NCI-H524 treated with DMSO at 0.1 percent for 48 hours (cell line): ENCODE results near the gene GRIK4.
"Not testable (repeated sequence)": the region's sequence is repeated elsewhere in the genome, so short reads cannot be mapped to it uniquely, and the experiment has no call there.

ENCODE experiments used
- DNase-seq: peaks from one replicate; lab custom pipeline; 2025; lab: John Stamatoyannopoulos, UW

GRIK4 gene

DNA sequence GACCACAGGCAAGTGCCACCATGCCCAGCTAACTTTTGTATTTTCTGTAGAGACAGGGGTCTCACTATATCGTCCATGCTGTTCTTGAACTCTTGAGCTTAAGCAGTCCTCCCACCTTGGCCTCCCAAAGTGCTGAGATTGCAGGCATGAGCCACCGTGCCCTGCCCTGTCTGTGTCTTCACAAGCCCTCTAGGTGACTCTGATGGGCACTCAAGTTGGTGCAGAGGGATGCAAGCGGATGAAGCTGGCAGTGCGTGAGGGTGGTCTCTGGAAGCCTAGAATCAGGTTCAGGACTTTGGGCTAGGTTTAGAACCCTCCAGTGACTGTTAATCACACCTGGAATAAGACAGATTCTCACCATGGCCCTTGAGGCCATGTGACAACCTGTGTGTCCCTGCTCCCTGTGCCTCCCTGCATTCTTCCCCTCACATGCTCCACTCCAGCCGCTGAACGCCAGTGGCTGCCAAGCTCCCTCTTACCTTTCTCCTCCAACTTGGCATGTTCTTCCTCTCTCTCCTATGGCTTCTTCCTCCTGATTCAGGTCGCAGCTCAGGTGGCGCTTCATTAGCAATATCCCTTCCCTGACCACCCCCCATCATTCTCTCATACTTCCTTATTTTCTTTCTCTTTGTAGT lies 270.1 kb downstream of the GRIK4 start:
- no peak for DNase-seq

- DNase-seq: no peak
These were observed 273.2 kb downstream of the GRIK4 start for GRCh38 chr11:120784566-120785251.

DNA sequence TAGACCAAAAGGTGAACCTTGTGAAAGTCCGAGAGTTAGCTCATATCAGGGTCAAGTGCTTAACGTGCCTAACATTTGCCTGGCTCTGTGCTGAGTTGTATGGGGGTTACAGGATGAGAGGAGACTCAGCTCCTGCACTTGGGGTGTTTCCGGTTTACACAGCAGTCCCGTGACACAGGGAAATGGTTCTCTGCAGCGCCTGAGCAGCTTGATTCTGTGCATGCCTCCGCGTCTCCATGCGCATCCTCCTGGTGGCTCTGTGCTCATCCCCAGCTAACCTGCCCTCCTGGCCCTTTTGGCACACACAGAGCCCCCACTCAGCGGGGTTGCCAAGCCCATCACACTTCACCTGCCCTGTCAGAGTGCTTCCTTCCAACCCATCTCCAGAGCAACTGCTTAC lies 274.0 kb downstream of the GRIK4 start:
- no peak for DNase-seq

DNA sequence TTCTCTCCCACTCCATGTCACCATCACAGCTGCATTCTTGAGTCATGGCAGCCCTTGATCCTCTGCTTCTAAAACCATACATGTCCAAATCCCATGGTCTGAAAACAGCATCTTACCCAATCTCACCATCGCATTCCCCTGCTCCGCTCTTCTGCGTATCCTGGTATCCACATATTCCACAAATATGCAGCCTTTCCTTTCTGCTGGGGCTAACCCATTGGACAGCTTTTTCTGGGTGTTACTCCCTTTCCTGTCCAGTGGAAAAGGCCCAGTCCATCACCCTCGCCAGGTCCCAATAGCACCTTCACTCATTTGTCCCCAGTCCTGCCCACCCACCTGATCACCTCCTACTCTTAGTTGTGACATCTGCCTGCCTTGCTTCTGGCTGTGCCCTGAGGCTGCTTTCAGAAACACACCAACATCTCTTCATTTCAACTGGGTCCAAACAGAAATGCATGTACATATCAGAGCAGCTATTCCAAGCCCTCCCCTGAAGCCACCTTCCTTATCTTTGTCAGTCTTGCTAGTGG lies 274.7 kb downstream of the GRIK4 start:
- DNase-seq: no peak

DNA sequence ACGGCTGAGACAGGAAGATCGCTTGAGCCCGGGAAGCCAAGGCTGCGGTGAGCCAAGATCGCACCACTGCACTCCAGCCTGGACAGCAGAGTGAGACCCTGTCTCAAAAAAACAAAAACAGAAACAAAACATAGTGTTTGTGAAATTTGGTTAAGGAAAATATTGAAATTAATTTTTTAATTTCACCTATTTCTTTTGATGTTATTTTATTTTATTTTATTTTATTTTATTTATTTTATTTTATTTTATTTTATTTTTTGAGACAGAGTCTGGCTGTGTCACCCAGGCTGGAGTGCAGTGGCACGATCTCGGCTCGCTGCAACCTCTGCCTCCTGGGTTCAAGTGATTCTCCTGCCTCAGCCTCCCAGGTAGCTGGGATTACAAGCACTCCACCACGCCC lies 275.7 kb downstream of the GRIK4 start:
- not testable (repeated sequence) for DNase-seq

- DNase-seq: no peak
These were observed 277.8 kb downstream of the GRIK4 start for GRCh38 chr11:120789391-120789790.

- no peak for DNase-seq
These were observed 280.8 kb downstream of the GRIK4 start for GRCh38 chr11:120792306-120792705.

DNA sequence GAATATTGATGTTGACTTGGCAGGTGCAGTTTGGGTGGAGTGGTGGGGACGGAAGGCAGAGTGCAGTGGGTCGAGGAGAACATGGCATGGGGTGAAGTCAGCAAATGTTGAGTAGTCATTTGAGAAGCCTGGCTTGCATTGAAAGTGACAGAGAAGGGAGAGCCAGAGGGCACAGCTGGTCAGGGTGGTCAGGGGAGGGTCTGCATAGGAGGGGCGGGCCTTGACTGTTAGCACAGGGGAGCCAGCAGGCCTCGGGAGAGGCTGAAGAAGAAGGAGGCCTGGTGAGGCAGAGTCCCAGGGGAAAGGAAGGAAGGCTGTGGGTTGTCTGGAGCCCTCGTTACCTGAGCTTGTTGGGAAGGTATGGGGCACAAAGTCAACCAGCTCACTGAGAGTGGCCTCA lies 281.6 kb downstream of the GRIK4 start:
- DNase-seq: no peak

GRCh38 chr11:120793806-120794479 lies 282.4 kb downstream of the GRIK4 start:
- no peak for DNase-seq

GRCh38 chr11:120794748-120795147 lies 283.2 kb downstream of the GRIK4 start:
- DNase-seq: no peak

DNA sequence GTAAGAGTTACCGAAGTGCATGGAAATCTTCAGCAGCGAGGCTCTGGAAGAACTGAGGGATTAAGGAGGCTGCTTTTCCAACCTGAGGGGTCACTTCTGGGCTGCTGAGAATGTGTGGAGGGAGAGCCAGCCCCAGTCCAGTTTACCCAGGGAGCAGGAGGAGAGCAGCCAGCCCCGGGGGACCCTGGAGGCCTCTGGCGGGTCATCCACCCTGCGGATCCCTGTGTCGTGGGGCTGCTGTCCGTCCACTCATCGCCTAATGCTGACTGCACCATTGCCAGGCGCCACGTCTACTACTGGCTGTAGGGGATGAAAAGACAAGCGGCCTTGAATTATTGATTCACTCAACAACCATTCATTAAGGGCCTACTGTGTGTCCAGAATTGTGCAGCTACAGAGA lies 283.6 kb downstream of the GRIK4 start:
- no peak for DNase-seq

- DNase-seq: no peak
These were observed 285.6 kb downstream of the GRIK4 start for GRCh38 chr11:120797143-120797542.

- no peak for DNase-seq
These were observed 287.3 kb downstream of the GRIK4 start for GRCh38 chr11:120798854-120799253.

GRCh38 chr11:120800206-120800605 lies 288.7 kb downstream of the GRIK4 start:
- DNase-seq: no peak

- no peak for DNase-seq
These were observed 290.5 kb downstream of the GRIK4 start for GRCh38 chr11:120801801-120802689.

DNA sequence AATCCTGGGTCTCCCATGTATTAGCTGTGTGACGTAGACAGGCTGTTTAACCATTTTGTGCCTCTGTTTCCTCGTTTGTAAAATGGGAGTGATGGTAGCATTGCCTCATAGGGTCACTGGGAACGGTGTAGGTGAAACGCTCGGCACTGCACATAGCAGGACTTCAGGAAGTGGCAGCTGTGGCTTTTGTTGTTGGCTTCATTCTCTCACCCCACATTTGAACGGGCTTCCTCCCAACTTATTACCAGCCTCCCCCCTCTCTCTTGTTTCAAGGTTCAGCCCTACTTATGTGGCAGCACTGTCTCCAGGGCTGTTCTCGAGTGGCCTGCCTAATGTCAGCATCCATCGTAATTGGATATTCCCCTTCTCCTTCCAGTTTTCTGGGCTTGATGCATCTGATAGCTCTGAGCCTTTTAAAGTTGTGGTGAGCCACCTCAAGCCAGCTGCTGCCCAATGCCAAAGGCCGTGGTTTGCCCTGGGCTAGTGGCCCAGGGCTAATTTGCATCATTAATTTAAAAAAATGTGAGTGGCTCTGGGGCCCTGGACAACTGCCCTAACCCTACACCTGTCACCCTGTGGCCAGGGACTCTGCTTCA lies 294.5 kb downstream of the GRIK4 start:
- no peak for DNase-seq

DNA sequence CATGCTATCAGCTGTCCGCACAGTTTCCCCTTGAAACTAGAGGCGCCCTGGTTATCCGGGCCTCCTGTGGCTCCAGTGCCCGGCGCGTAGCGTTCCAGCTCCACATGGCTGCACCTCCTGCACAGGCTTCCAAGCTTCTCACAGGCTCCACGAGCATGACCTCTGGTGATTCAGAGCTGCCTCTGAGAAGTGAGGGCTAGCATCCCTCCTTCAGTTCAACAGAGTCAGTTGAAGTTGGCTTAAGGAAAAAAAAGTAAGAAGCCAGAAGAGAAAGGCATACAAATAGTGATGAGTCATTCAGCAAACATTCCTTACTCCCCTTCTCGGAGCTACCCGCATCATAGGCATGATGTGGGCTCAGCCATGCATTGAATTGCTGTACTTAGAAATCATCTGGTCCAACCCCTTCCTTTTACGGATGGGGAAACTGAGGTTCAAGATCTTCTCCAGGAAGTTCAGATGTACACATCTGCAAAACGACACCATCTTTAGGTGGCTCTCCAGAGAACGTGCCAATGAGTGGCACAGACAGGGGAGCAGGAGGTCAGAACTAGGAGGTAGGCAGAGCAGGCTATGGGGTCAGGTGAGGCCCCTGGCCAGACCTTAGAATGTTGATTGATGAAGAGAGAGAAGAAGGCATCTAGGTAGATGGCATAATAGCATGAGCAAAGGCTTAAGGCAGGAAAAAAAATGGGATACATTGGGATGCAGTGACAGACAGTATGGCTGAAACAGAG lies 296.0 kb downstream of the GRIK4 start:
- DNase-seq: no peak

- DNase-seq: no peak
These were observed 297.1 kb downstream of the GRIK4 start for GRCh38 chr11:120808616-120809050.

GRCh38 chr11:120810251-120810650 lies 298.7 kb downstream of the GRIK4 start:
- no peak for DNase-seq

DNA sequence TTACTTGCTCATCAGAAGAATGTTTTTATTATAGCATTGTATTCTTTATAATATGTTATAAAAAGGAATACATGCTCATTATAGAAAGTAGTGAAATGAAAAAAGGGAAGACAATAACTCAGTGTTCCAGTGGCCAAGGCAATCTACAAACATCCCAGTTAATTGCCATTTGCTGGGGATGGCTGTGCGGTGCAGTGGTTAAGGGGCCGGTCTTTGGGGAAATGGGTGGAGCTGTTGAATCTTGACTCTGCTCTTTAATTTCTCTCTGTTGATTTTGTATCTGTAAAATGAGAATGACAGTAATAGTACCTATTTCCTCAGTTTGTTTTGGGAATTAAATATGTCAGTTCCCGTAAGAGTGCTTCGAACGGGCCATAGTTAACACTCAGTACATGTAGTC lies 299.7 kb downstream of the GRIK4 start:
- DNase-seq: no peak

DNA sequence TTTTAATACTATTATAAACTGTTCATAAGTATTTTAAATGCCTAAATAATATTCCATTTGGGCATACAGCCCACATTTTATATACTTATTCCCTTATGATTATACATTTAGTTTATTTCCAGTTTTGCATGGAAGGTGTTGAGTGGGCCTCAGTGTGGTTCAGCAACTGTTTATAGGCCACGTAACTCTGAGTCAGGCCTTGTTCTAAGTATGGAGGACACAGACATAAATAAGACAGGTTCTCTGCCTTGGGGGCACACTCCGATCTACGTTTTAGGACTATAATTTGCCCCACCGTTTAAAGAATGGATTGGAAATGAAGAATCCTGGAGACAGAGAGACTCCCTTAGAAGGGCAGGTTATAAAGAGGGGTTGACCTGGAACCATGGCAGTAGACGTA lies 300.2 kb downstream of the GRIK4 start:
- DNase-seq: no peak
